Esophagus squamous epithelium (tissue), 4 donors: ENCODE measurements around the gene CROCC2.

Experiments used
- CTCF ChIP-seq, 6 experiments: fragments of 450-650 bp in 4 of 6; fragments of 200-600 bp in 2 of 6; sonication (generic) in 2 of 6; IDR thresholded peaks; one replicate each; pipeline ENCODE4 v1.5.1; 2016 to 2019; ENCODE audit warnings: antibody characterized with exemption in 6 of 6, mild to moderate bottlenecking in 4 of 6, moderate library complexity in 4 of 6
- POLR2A ChIP-seq, 4 donors: fragments of 450-650 bp; IDR thresholded peaks; one replicate each; pipeline ENCODE4 v1.6.1; 2017; ENCODE audit warnings: antibody characterized with exemption in 4 of 4, mild to moderate bottlenecking in 4 of 4, moderate library complexity in 3 of 4

GRCh38 chr2:240930631-240931318 lies 24.6 kb downstream of the CROCC2 start:
- TF ChIP-seq CTCF (IDR thresholded peaks at IDR 0.05) (no peak), POLR2A (IDR thresholded peaks at IDR 0.05) (no peak)
